GM12801 (cell line): ENCODE data around the gene METTL1.

Experiments used
- TF ChIP-seq, protein P1 (sequence below): IDR thresholded peaks from one replicate; pipeline ENCODE4 v1.5.1; 2011; ENCODE audit warnings: control low read depth; ENCODE audit not compliant: insufficient read length; ENCODE audit errors: extremely low read depth

Gene METTL1

DNA sequence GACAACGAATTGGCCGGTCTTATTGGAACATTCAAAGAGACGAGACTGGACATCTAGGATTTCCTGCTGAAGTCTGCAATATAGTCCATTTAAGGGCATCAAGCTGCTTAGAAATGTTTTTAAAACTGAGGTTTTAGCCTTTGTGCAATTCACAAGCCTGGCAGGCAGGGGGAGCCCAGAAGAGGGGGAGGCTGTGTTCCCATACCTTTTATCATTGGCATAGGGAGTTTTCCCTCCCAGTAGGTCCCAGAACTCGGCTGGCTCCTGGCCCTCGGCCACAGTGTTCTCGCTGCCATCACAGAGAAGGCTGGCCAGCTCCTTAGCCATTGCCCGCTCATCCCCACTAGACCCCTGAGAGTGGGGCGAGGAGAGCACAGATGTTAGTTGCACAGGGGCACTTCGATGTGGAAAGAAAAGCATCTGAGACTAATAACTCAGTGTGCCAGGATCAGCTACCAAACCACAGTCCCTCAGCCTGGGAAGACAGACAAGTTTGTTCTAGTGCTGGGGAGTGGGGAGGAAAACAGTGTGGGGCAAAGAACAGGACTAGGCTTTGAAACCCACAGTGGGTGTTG, 31.5 kb upstream of the METTL1 start:
- TF ChIP-seq, protein P1, sequence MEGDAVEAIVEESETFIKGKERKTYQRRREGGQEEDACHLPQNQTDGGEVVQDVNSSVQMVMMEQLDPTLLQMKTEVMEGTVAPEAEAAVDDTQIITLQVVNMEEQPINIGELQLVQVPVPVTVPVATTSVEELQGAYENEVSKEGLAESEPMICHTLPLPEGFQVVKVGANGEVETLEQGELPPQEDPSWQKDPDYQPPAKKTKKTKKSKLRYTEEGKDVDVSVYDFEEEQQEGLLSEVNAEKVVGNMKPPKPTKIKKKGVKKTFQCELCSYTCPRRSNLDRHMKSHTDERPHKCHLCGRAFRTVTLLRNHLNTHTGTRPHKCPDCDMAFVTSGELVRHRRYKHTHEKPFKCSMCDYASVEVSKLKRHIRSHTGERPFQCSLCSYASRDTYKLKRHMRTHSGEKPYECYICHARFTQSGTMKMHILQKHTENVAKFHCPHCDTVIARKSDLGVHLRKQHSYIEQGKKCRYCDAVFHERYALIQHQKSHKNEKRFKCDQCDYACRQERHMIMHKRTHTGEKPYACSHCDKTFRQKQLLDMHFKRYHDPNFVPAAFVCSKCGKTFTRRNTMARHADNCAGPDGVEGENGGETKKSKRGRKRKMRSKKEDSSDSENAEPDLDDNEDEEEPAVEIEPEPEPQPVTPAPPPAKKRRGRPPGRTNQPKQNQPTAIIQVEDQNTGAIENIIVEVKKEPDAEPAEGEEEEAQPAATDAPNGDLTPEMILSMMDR = no peak

DNA sequence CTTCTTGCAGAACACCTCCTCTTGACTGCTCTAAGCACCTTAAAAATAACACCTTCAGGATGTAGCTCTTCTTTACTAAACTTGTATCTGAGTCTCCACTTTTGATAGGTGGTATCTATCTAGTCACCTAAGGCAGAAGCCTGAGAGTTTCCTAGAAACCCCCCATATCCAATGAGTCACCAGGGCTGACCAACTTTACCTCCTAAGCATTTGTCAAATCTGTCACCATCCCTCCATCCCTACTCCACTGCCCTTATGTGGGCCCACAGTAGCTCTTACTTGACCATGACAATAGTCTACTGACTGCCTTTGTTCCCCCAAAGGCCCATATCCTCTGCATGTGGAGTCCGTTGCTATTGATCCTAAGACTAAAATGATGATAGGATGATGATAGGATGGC, 30.7 kb upstream of the METTL1 start:
- TF ChIP-seq, protein P1 = no peak

DNA sequence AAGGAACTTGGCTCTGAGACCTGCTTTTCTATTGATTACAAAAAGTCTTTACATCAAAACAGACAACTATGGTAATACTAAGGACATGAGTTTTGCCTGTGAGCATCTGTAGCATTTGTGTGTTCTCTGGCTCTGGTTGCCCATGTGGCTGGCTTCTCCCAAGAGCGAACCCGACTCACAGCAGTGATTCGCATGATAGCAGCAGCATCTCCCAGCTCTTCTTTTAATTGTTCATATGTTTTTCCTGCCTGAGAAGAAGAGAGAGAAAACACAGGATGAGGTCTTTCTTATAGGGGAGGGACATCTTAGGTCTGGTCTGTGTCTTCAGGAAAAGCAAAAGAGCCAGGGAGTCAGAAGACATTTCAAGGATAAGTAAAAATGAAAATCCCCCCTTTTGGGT, 29.1 kb upstream of the METTL1 start:
- TF ChIP-seq, protein P1 = no peak

DNA sequence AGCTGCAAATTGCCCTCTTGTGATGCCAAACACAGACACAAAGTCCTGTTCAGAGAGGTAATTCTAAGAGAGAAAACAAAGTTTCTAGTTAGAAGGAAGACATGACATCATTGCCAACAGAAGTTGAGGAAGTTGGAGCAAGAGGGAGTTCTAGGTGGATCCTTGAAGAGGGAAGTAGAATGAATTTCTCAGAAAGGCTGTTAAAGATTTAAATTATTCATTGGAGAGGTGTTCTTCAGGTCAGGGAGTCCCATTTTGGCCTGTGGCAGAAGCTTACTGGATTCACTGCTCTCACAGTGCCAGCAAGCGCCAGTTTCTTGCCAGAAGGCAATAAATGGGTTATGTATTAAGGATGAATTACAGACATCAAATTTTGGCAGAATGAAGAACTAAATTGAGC, 26.0 kb upstream of the METTL1 start:
- TF ChIP-seq, protein P1 = no peak

DNA sequence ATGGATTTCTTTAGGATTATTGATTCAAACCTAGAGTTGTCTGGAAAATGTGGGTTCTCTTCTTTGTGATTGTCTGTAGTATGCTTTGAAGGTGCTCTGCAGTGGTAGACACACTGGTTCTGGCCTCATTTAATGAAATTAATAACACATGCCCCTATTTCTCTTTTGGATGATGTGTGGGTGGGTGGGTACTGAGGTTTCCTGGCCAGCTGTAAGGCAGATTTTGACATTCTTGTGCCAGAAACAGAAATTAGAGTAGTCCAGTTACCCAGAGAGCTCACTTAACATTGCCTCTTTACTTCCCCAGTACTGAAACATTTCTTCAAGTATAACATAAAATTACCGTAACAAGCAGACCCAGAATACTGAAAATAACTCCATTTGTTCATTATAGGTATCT, 25.1 kb upstream of the METTL1 start:
- TF ChIP-seq, protein P1 = no peak

DNA sequence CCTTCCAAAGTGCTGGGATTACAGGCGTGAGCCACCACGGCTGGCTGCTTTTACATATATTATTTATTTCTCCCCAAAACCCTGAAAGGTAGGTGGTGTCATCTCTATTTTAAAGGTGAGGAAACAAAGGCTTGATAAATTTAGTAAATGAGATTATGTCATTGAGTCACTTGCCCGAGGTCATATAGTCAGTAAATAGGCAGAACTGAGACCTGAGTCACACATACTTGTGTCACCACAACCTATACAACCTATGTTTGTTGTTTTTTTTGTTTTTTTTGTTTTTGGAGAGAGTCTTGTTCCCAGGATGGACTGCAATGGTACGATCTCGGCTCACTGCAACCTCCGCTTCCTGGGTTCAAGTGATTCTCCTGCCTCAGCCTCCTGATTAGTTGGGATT, 23.4 kb upstream of the METTL1 start:
- TF ChIP-seq, protein P1 = no peak

DNA sequence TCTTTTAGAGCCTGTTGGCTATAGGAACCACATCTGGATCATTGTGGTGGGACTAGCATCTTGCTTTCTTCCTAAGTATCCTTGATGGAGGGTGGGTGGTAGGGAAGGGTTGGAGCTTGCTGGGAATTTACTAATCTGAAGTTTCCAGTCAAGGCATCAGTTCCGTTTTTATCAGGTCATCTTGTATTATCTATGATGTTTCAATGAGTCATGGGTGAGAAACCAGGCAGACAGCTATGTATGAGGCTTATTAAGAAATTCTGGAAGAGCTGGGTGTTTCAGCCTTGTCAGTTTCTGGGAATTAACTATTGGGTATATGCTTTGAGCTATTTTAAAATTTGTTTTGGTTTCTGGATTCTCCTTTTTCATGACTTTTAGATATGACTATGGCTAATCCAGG, 22.0 kb upstream of the METTL1 start:
- TF ChIP-seq, protein P1 = no peak
